Mesodermal cell (in vitro differentiated cells): Measurements from ENCODE around the gene ATP1A2.

Source experiments
- H3K27ac ChIP-seq: 2 replicates; pipeline ENCODE4 v1.7.0; 2013; ENCODE audit warnings: mild to moderate bottlenecking, low read depth, low read length, moderate library complexity; ENCODE audit not compliant: severe bottlenecking
- H3K36me3 ChIP-seq: 2 replicates; pipeline ENCODE4 v1.7.1; 2013; ENCODE audit warnings: mild to moderate bottlenecking, low read length, moderate library complexity; ENCODE audit not compliant: control insufficient read depth, insufficient read depth
- H3K4me1 ChIP-seq: one replicate; pipeline ENCODE4 v1.7.1; 2013; ENCODE audit warnings: mild to moderate bottlenecking, low read length; ENCODE audit not compliant: insufficient read depth, control insufficient read depth, poor library complexity, severe bottlenecking
- H3K4me3 ChIP-seq: 2 replicates; pipeline ENCODE4 v1.7.0; 2013; ENCODE audit warnings: low read length, control low read depth, mild to moderate bottlenecking; ENCODE audit not compliant: insufficient read depth, poor library complexity, severe bottlenecking; ENCODE audit errors: extremely low read depth
- H3K9me3 ChIP-seq: 2 replicates; pipeline ENCODE4 v1.7.1; 2013; ENCODE audit warnings: mild to moderate bottlenecking, low read length, moderate library complexity; ENCODE audit not compliant: control insufficient read depth
- WGBS, 2 experiments: methylation state at CpG; one replicate each; pipeline ENCODE4 v1.1.5; 2013; ENCODE audit warnings: missing lambda C conversion rate in 2 of 2; ENCODE audit not compliant: insufficient coverage in 2 of 2; 5-methylcytosine and 5-hydroxymethylcytosine counted together

The ATP1A2 gene

DNA sequence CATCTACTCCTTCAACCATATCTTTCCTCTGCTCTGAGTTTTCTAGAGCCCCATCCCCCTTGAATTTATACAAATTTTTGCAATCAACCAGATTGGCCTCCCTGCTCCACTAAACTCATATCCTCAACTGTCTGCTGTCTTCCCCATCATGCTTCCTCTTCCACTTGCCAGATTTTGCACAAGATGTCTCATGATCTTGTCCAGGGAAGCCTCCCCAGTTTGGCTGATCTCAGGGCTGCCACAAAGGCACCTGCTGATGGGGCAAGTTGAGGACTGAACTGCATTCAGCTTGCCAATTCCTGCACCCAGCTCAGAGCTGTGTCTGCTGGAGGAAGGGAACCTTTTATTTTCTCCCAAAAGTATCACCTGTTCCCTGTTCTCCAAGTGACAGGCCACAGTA lies 38.1 kb upstream of the ATP1A2 start:
- Histone ChIP-seq H3K4me3 (no peak overlapping the region), H3K36me3 (no peaks in the 10 kb centered on the region), H3K9me3 (no peaks in the 10 kb centered on the region), H3K27ac (no peak overlapping the region), H3K4me1 (no peaks in the 10 kb centered on the region)

GRCh38 chr1:160078512-160079195 lies 36.9 kb upstream of the ATP1A2 start:
- Histone ChIP-seq H3K36me3 (no peaks in the 10 kb centered on the region), H3K9me3 (no peaks in the 10 kb centered on the region), H3K4me3 (no peak overlapping the region), H3K27ac (no peak overlapping the region), H3K4me1 (no peaks in the 10 kb centered on the region)
- WGBS, 2 experiments: 7 to 9% methylated on average over 6 of the region's 8 CpGs

DNA sequence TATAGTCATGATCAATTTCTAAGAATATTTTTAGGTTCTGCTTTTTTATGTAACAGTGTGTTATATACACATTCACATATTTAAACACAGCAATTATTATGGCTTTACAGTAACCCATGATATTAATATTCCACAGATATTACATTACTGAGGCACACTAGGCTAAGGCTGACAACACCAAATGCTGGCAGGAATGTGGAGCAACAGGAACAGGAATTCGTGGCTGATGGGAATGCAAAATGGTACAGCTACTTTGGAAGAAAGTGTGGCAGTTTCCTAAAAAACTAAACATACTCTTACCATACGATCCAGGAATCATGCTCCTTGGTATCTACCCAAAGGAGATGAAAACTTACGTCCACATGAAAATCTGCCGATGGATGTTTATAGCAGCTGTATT lies 36.1 kb upstream of the ATP1A2 start:
- Histone ChIP-seq H3K4me3 (no peak overlapping the region), H3K36me3 (no peaks in the 10 kb centered on the region), H3K9me3 (no peaks in the 10 kb centered on the region), H3K4me1 (no peaks in the 10 kb centered on the region), H3K27ac (no peak overlapping the region)
- WGBS, 2 experiments: 78% methylated on average over 3 of the region's 4 CpGs; no CpG with 5 or more reads in 1 of the 2 experiments

DNA sequence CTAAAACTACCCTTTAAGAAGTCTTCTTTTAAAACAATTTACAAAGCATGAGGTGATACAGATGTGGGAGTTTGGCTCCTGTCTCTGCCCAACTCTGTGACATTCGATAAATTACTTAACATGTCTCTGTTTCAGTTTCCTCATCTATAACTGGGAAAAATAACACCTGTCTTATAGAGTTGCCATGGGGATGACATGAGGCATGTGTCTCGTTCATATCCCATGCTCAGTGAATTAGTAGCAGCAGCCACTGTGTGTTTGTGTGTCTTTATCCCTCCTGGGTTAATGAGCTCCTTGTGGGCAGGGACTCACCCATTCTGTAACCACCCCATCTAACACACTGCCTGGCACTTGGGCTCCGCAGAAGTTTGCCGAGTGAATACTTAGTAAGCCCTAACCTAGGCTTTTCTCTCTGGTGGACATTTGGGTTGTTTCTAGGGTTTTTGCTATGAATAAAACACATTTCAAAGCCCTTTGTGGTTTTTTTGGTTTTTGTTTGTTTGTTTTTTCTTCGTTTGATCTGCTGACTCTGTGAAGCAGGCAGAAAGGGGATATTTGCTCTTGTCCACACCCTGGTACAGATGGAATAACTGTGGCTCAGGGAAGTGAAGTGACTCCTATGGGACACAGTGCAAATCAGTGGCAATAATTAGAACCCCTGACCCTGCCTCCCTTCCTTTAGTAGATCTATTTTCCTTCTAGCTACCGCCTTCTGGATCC lies 35.0 kb upstream of the ATP1A2 start:
- Histone ChIP-seq H3K4me1 (no peaks in the 10 kb centered on the region), H3K36me3 (no peaks in the 10 kb centered on the region), H3K27ac (no peak overlapping the region), H3K4me3 (no peak overlapping the region), H3K9me3 (no peaks in the 10 kb centered on the region)
- 52 to 54% methylated on average over 2 to 3 of the region's 6 CpGs for WGBS, 2 experiments

GRCh38 chr1:160081261-160081936 lies 34.2 kb upstream of the ATP1A2 start, which contains the start of gene KCNJ9:
Gene KCNJ9 (plus strand): TSS chr1:160081538. CDS start chr1:160084031, 2,493 bp downstream.
- H3K36me3 ChIP-seq: no peaks in the 10 kb centered on the region
- H3K9me3 ChIP-seq: no peaks in the 10 kb centered on the region
- 21 to 48% methylated on average over 7 of the region's 14 CpGs for WGBS, 2 experiments
- no peak within 1 kb of the TSS for H3K4me3 ChIP-seq
- H3K27ac ChIP-seq: no peak within 1 kb of the TSS
- no peaks in the 10 kb centered on the region for H3K4me1 ChIP-seq

DNA sequence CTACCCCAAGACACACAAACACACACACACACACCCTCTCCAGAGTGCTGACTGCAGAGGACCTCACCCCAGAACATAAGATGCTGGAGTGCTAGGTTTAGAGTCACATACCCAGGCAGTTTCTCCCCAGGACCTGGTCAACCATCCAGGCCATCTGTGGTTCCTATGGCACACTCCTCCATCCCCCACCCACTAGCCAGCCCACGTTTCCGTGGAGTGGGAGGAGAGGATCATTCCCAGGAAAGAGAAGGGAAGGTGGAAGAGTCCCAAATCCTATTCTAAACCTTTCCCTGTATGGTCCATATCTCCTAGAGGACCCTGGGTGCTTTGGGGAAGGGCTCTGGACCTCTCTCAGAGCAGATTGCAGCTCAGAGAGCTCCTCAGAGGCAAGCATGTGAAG lies 33.1 kb upstream of the ATP1A2 start:
- WGBS, 2 experiments: no CpG with 5 or more reads among the region's 2 CpGs
- Histone ChIP-seq H3K36me3 (no peaks in the 10 kb centered on the region), H3K9me3 (no peaks in the 10 kb centered on the region), H3K4me3 (no peak overlapping the region), H3K27ac (no peak overlapping the region), H3K4me1 (no peaks in the 10 kb centered on the region)

DNA sequence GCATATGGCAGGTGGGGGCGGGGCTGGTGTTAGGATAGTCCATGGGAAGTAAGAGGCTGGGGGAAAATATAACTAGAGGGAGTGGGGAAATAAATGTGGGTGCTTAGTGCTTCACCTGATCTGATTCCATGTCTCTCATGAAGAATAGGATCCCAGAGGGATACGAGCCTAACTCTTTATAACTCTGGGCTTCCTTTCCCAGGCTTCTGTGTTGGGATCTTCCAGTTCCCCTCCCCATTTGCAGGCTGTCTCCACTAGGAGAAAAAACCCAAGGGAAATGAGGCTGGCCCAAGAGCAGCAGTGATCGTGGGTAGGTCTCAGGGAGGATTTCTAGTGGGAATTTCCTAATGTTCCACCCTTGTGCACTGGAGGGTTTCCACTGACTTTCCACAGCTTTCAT lies 32.6 kb upstream of the ATP1A2 start:
- no peak overlapping the region for H3K4me3 ChIP-seq
- H3K4me1 ChIP-seq: no peaks in the 10 kb centered on the region
- no peaks in the 10 kb centered on the region for H3K36me3 ChIP-seq
- no peak overlapping the region for H3K27ac ChIP-seq
- 81 to 86% methylated on average over 2 to 3 of the region's 3 CpGs for WGBS, 2 experiments
- H3K9me3 ChIP-seq: no peaks in the 10 kb centered on the region

DNA sequence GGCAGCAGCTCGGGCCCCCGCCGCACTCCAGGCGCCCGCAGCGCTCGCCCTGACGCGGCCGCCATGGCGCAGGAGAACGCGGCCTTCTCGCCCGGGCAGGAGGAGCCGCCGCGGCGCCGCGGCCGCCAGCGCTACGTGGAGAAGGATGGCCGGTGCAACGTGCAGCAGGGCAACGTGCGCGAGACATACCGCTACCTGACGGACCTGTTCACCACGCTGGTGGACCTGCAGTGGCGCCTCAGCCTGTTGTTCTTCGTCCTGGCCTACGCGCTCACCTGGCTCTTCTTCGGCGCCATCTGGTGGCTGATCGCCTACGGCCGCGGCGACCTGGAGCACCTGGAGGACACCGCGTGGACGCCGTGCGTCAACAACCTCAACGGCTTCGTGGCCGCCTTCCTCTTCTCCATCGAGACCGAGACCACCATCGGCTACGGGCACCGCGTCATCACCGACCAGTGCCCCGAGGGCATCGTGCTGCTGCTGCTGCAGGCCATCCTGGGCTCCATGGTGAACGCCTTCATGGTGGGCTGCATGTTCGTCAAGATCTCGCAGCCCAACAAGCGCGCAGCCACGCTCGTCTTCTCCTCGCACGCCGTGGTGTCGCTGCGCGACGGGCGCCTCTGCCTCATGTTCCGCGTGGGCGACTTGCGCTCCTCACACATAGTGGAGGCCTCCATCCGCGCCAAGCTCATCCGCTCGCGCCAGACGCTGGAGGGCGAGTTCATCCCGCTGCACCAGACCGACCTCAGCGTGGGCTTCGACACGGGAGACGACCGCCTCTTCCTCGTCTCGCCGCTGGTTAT lies 31.4 kb upstream of the ATP1A2 start:
- Histone ChIP-seq H3K36me3 (no peaks in the 10 kb centered on the region), H3K9me3 (no peaks in the 10 kb centered on the region), H3K4me1 (no peaks in the 10 kb centered on the region), H3K4me3 (peak overlapping the region; percentile 5), H3K27ac (no peak overlapping the region)
- 56 to 57% methylated on average over 75 to 95 of the region's 96 CpGs for WGBS, 2 experiments

DNA sequence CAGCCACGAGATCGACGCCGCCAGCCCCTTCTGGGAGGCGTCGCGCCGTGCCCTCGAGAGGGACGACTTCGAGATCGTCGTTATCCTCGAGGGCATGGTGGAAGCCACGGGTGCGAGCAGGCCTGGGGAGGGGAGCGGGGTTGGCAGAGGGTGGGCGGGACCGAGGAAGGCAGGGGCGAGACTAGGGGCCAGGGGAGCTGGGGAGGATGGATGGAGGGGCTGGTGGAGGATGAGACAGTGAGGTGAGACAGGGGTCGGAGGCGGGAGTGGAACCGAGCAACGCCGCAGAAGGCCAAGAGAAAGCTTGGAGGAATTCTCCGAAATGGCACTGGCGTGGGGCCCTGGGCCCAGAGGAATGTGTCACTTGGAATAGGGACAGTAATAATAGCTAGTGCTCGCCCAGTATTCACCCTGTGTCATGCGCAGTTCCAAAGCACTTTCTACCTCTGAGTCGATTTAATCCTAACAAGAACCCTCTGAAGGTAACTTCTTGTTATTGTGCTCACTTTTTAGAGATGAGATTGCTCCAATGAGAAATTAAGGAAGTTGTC lies 30.7 kb upstream of the ATP1A2 start:
- 87 to 93% methylated on average over 16 to 29 of the region's 30 CpGs for WGBS, 2 experiments
- H3K27ac ChIP-seq: no peak overlapping the region

DNA sequence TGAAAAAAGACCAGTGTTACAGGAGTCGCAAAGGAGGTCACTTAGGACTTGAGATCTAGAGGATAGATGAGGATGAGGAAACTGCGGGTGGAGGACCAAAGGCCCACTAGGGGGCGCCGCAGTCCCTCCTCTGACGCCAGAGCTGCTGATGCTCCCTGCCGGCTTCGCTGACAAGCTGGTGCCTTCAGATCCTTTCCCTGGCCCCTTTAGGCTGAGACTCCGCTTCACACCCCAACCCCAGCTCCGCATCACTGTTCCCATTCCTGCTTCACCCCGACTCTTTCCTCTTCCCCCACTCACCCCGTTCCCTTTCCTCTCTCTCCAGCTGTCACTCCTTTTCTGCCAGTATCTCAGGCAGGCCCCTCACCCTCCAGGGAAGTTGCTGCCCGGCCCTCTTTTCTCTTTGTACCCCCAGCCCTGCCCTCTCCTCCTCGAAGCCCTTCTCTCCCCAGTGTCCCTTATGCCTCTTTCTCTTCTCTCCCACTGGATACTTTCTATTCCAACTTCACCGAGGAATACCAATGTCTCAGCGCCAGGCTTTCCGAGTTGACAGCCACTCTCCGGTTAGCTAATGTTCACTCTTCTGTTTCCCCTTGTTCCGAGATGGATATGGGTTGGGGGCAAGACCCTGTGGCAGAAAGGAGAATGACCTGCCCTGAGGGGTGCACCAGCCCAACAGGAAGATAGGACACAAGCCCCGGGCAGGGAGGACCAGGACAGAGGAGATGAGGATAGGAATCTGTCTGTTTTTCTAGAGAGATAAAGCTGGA lies 29.7 kb upstream of the ATP1A2 start:
- Histone ChIP-seq H3K27ac (no peak overlapping the region), H3K9me3 (no peaks in the 10 kb centered on the region), H3K4me3 (no peak overlapping the region), H3K36me3 (no peaks in the 10 kb centered on the region), H3K4me1 (no peaks in the 10 kb centered on the region)
- WGBS, 2 experiments: 40 to 41% methylated on average over 16 to 19 of the region's 19 CpGs

More for the DNA sequence above, 30.7 kb upstream of the ATP1A2 start:
- H3K4me3 ChIP-seq: no peak overlapping the region
- H3K36me3 ChIP-seq: no peaks in the 10 kb centered on the region
- no peaks in the 10 kb centered on the region for H3K9me3 ChIP-seq
- H3K4me1 ChIP-seq: no peaks in the 10 kb centered on the region
